HUES48 (cell line): ENCODE measurements around the gene PKLR.

ENCODE experiments used
- H3K27ac ChIP-seq: one replicate; pipeline ENCODE4 v1.7.0; 2013; ENCODE audit warnings: low read depth, low read length, inconsistent platforms
- H3K27me3 ChIP-seq: 2 replicates; pipeline ENCODE4 v1.6.1; 2013; ENCODE audit warnings: mild to moderate bottlenecking, low read length; ENCODE audit not compliant: control insufficient read depth, insufficient read depth
- H3K36me3 ChIP-seq: 2 replicates; pipeline ENCODE4 v1.6.1; 2013; ENCODE audit warnings: low read length; ENCODE audit not compliant: control insufficient read depth, insufficient read depth
- H3K4me1 ChIP-seq: 2 replicates; pipeline ENCODE4 v1.6.1; 2013; ENCODE audit warnings: mild to moderate bottlenecking, low read length; ENCODE audit not compliant: control insufficient read depth, insufficient read depth
- H3K4me3 ChIP-seq: 2 replicates; pipeline ENCODE4 v1.5.1; 2013; ENCODE audit warnings: mild to moderate bottlenecking, low read depth, low read length
- H3K9ac ChIP-seq: 2 replicates; pipeline ENCODE4 v1.6.1; 2013; ENCODE audit warnings: mild to moderate bottlenecking, low read depth, low read length, moderate library complexity
- H3K9me3 ChIP-seq: 2 replicates; pipeline ENCODE4 v1.6.1; 2013; ENCODE audit warnings: low read length; ENCODE audit not compliant: control insufficient read depth, insufficient read depth

The PKLR gene

GRCh38 chr1:155268630-155269029 lies 32.6 kb downstream of the PKLR start:
- Histone ChIP-seq H3K4me3 (no peak overlapping the region), H3K36me3 (peaks cover 79% of the 10 kb centered on the region), H3K4me1 (peaks cover 1% of the 10 kb centered on the region; the same call in 1 of the 2 replicates), H3K9ac (no peak overlapping the region), H3K27me3 (no peaks in the 10 kb centered on the region), H3K9me3 (no peaks in the 10 kb centered on the region), H3K27ac (no peak overlapping the region)

- Histone ChIP-seq H3K4me1 (no peaks in the 10 kb centered on the region), H3K4me3 (no peak overlapping the region), H3K9me3 (no peaks in the 10 kb centered on the region), H3K36me3 (peaks cover 90% of the 10 kb centered on the region), H3K27ac (no peak overlapping the region), H3K9ac (no peak overlapping the region), H3K27me3 (no peaks in the 10 kb centered on the region)
Observed at GRCh38 chr1:155267373-155267772, 33.9 kb downstream of the PKLR start.

GRCh38 chr1:155266553-155266952 lies 34.7 kb downstream of the PKLR start:
- Histone ChIP-seq H3K9ac (no peak overlapping the region), H3K36me3 (peaks cover 86% of the 10 kb centered on the region), H3K4me1 (no peaks in the 10 kb centered on the region), H3K4me3 (no peak overlapping the region), H3K27me3 (no peaks in the 10 kb centered on the region), H3K9me3 (no peaks in the 10 kb centered on the region), H3K27ac (no peak overlapping the region)

DNA sequence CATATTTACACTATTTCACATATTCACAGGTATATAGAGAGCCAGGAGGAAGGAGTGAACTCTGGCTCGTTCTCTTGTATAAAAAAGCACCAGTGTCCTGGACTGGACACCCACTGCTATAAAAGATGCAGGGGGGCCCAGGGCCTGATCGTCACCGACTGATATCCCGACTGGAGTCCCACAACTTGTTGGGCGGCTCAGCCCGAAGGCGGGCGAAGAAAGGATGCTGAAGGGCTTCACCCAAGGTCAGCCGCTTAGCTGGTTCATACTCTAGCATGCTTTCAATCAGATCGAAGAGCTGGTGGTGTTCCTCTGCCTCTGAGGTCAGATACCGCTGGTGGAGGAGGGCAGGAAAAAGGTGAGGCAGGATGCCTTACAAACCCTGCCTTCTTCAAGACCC lies 38.2 kb downstream of the PKLR start:
- H3K36me3 ChIP-seq = peaks cover 63% of the 10 kb centered on the region
- H3K27ac ChIP-seq = peak overlapping the region; percentile 92
- no peak overlapping the region for H3K9ac ChIP-seq
- H3K27me3 ChIP-seq = no peaks in the 10 kb centered on the region
- H3K4me1 ChIP-seq = peaks cover 8% of the 10 kb centered on the region
- H3K9me3 ChIP-seq = no peaks in the 10 kb centered on the region
- H3K4me3 ChIP-seq = no peak overlapping the region

GRCh38 chr1:155261852-155262673 lies 39.2 kb downstream of the PKLR start, which contains the start of gene SCAMP3:
SCAMP3 (minus strand) TSS chr1:155262360; CDS start chr1:155262151, 209 bp downstream.
- peaks cover 59% of the 10 kb centered on the region for H3K36me3 ChIP-seq
- H3K27ac ChIP-seq = peak within 1 kb of the TSS; percentile 92
- H3K4me1 ChIP-seq = peaks cover 8% of the 10 kb centered on the region
- H3K9me3 ChIP-seq = no peaks in the 10 kb centered on the region
- H3K4me3 ChIP-seq = peak within 1 kb of the TSS; percentile 77
- H3K27me3 ChIP-seq = no peaks in the 10 kb centered on the region
- peak within 1 kb of the TSS; percentile 75 for H3K9ac ChIP-seq

DNA sequence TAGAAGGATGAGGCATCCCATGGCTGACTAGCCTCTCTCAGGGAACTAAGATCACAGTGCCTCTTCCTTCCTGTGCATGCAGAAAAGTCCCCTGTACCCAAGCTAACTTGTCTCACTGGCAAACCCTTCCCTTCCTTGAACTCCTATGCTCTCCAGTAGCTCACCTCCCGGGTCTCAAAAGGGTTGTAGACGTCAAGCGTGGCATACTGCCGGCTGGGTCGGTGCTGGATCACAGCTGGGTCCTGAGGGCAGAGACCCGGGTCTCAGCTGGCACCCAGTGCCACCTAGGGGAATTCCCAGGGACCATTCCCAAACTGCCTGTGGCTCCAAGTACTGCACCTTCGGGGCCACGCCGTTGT lies 39.8 kb downstream of the PKLR start:
- H3K27ac ChIP-seq = peak overlapping the region; percentile 92
- H3K27me3 ChIP-seq = no peaks in the 10 kb centered on the region
- H3K36me3 ChIP-seq = peaks cover 55% of the 10 kb centered on the region
- peaks cover 8% of the 10 kb centered on the region for H3K4me1 ChIP-seq
- peak overlapping the region; percentile 75 for H3K9ac ChIP-seq
- no peaks in the 10 kb centered on the region for H3K9me3 ChIP-seq
- H3K4me3 ChIP-seq = peak overlapping the region; percentile 77

GRCh38 chr1:155260276-155260675 lies 41.0 kb downstream of the PKLR start:
- Histone ChIP-seq H3K36me3 (peaks cover 44% of the 10 kb centered on the region), H3K27ac (no peak overlapping the region), H3K4me3 (no peak overlapping the region), H3K9me3 (no peaks in the 10 kb centered on the region), H3K4me1 (peaks cover 8% of the 10 kb centered on the region), H3K9ac (no peak overlapping the region), H3K27me3 (no peaks in the 10 kb centered on the region)

DNA sequence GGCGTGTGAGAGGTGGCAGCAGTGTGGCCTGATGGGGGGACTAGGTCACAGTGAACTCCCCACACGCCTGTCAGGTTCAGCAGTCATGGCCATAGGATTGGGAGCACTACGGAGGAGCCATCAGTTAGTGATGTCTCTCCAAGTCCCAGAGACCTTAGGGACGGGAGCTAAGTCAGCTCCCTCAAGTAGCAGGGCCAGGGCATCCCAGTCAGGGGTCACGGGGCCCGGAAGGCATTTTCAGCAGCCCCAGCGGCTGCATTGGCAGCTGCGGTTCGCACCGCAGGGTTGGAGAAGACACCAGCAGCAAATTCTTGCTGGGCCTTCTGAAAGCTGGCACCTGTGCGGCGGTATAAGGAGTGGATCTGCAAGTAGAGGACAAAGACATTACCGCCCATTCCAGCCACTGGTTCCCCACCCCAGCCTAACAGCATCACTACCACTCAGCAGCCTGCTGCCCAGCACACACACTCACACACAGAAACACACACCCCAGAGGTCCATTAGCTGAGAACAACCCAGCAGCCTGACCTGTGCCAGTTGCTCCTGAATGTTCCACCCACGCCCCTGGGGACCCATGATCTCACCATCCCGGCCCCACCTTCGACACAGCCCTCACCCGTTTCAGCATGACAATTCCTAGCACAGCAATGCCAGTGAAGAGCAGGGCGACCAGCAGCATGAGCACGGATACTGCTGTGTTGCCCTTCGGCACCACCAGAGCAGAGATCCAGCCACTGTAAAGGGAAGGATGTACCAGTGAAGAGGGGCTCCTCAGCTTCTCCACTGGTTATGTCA lies 45.0 kb downstream of the PKLR start:
- Histone ChIP-seq H3K4me1 (peaks cover 17% of the 10 kb centered on the region), H3K36me3 (peaks cover 18% of the 10 kb centered on the region), H3K27me3 (no peaks in the 10 kb centered on the region), H3K4me3 (peak overlapping the region; percentile 79), H3K9ac (no peak overlapping the region), H3K9me3 (no peaks in the 10 kb centered on the region), H3K27ac (no peak overlapping the region)

DNA sequence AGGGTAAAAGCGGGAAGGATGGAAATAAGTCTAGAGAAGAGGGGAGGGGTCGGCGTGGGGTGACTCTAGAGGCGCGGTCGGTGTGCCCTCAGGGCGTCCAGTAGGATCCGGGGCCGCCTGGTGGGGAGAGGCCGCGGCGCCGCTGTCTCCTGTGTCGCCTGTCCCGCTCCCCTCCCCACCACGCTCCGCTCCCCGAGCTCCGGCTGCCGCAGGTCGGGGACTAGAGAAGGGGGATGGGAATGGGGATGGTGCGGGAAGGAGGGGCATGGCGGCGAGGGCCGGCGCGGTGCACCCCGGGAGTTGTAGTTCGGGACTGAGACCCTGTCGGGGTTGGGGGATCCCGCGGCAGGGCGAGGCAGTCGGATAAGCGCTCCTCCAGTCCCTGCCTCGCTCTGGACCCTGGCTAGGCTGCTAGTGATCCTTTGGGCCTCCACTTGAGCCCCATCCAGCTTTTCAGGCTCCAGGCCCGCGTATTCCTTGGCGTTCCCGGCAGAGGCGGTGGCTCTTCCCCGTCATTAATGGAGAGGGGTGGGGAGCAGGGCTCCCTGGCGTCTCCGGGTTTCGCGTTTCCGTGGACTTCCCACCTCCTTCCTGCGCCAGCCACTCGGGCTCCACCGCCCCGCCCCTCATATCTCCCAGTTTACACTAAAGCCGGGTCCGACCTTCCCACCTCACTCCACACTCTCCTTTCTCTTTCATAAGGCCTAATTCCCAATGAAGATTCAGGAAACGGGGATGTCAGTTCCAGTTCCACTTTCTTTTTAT lies 45.8 kb downstream of the PKLR start, which contains the start of gene ENTREP3:
Gene ENTREP3 (minus strand): TSS at position 241 of the 765 bp plus-strand sequence. CDS start 606 bp downstream, outside the sequence.
- H3K9me3 ChIP-seq = no peaks in the 10 kb centered on the region
- no peaks in the 10 kb centered on the region for H3K27me3 ChIP-seq
- peak within 1 kb of the TSS; percentile 68 for H3K27ac ChIP-seq
- peaks cover 13% of the 10 kb centered on the region; the same call in 1 of the 2 replicates for H3K4me1 ChIP-seq
- H3K4me3 ChIP-seq = peak within 1 kb of the TSS; percentile 79
- H3K36me3 ChIP-seq = peaks cover 18% of the 10 kb centered on the region
- 0 out of 2 replicates have a peak within 1 kb of the TSS, but pooled peaks have one; percentile 23 for H3K9ac ChIP-seq

DNA sequence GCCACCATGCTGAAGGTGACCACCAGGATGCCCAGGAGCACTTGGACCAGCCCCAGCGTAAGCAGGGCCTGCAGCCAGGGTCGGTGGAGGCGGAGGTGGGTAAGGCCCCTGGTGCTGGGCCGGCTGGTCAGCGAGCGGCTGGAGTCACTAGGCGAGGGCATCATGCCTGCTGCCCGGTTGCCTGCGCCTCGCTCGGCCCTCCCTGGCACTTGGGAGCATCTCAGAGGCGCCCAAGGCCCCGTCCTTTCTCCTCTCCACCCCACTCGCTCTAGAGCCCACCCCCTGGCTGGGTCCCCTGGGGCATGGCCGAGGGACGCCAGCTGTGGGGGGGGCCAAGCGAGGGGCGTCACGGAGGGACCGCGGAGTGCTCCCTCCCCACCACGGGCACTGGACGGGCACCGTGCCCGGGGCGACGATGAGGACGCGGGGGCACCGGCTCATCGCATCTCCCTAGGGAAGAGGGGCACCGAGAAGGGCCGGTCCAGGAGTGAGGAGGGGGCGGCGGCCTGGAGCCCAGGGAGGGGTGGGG lies 46.5 kb downstream of the PKLR start:
- H3K4me1 ChIP-seq = peaks cover 13% of the 10 kb centered on the region; the same call in 1 of the 2 replicates
- H3K27ac ChIP-seq = no peak overlapping the region
- peaks cover 18% of the 10 kb centered on the region for H3K36me3 ChIP-seq
- no peak overlapping the region for H3K9ac ChIP-seq
- H3K9me3 ChIP-seq = no peaks in the 10 kb centered on the region
- peak overlapping the region; percentile 79 for H3K4me3 ChIP-seq
- H3K27me3 ChIP-seq = no peaks in the 10 kb centered on the region
